ENCODE results near the gene RAB4A.

Gene RAB4A

GRCh38 chr1:229300099-229300757 lies 29.3 kb downstream of the RAB4A start:
- no peak for TF ChIP-seq CTCF (IDR thresholded peaks at IDR 0.05; ENCODE audit: control insufficient read depth, insufficient read depth, low read depth, low read length, missing control alignments)
- no peak overlapping the region for H3K4me3 ChIP-seq (ENCODE audit: control insufficient read depth, low read depth, low read length)
- no peak for DNase-seq (ENCODE audit: low read depth)

- H3K4me3 ChIP-seq (ENCODE audit: control insufficient read depth, low read depth, low read length) = no peak overlapping the region
- no peak for TF ChIP-seq CTCF (IDR thresholded peaks at IDR 0.05; ENCODE audit: control insufficient read depth, insufficient read depth, low read depth, low read length, missing control alignments)
- no peak for DNase-seq (ENCODE audit: low read depth)
Observed at GRCh38 chr1:229302740-229303139, 31.8 kb downstream of the RAB4A start.

- no peak for DNase-seq (ENCODE audit: low read depth)
- no peak overlapping the region for H3K4me3 ChIP-seq (ENCODE audit: control insufficient read depth, low read depth, low read length)
- no peak for TF ChIP-seq CTCF (IDR thresholded peaks at IDR 0.05; ENCODE audit: control insufficient read depth, insufficient read depth, low read depth, low read length, missing control alignments)
Observed at GRCh38 chr1:229303855-229304254, 32.9 kb downstream of the RAB4A start.

- no peak for TF ChIP-seq CTCF (IDR thresholded peaks at IDR 0.05; ENCODE audit: control insufficient read depth, insufficient read depth, low read depth, low read length, missing control alignments)
- no peak overlapping the region for H3K4me3 ChIP-seq (ENCODE audit: control insufficient read depth, low read depth, low read length)
- no peak for DNase-seq (ENCODE audit: low read depth)
Observed at GRCh38 chr1:229305392-229305791, 34.5 kb downstream of the RAB4A start.

GRCh38 chr1:229309074-229309473 lies 38.2 kb downstream of the RAB4A start:
- no peak for TF ChIP-seq CTCF (IDR thresholded peaks at IDR 0.05; ENCODE audit: control insufficient read depth, insufficient read depth, low read depth, low read length, missing control alignments)
- H3K4me3 ChIP-seq (ENCODE audit: control insufficient read depth, low read depth, low read length) = no peak overlapping the region
- no peak for DNase-seq (ENCODE audit: low read depth)

GRCh38 chr1:229309684-229310083 lies 38.8 kb downstream of the RAB4A start:
- DNase-seq (ENCODE audit: low read depth) = no peak
- H3K4me3 ChIP-seq (ENCODE audit: control insufficient read depth, low read depth, low read length) = no peak overlapping the region
- no peak for TF ChIP-seq CTCF (IDR thresholded peaks at IDR 0.05; ENCODE audit: control insufficient read depth, insufficient read depth, low read depth, low read length, missing control alignments)

Measured in AG09309 (cell line).